GM20431 (cell line): ENCODE results near the gene GRB2.
"Not testable (repeated sequence)": the region's sequence is repeated elsewhere in the genome, so short reads cannot be mapped to it uniquely, and the experiment has no call there.

Experiments
- in situ Hi-C: fragments of 300-500 bp; cut with MseI, MboI; formaldehyde crosslinking; loops from one replicate; pipeline ENCODE4 v1.15.0; 2020; ENCODE audit warnings: low sequenced_read_pairs; ENCODE audit not compliant: unreplicated experiment

GRB2 gene

DNA sequence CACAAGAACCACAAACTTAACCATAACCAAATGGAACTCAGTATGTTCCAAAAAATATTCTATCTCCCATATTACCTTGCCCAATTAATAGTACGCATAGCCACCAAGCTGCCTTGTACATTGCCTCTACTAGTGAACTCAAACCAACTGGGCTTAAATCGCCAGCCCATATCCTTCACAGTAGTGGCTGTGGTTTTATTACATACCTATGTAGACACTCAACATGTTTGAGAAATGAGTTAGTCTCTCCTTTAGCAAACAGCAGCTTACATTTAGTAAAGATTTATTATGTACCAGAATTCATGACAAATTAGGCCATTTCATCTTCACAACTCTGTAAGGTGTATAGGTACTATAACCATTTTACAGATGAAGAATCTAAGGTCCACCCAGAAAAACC is 41.4 kb downstream of the GRB2 start:
- in situ Hi-C loops, result no loop called here

DNA sequence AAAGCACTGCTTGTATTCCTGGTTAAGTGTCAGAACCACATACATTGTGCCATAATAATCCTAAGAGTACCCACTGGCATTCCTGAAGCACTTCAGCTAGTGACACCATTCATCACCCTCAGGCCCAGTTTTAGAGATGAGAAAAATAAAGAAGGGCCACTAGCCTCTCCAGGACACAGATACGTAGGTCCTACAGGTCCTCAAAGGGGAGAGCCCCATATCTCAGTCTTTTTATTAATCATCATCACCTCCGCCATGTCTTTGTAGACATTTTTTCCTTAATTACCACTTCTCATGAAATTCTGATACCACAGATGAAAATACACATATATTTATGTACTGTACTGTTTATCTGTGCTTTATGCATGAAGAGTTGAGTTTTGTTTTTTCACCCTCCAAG is 43.5 kb downstream of the GRB2 start:
- in situ Hi-C loops, result no loop called here

DNA sequence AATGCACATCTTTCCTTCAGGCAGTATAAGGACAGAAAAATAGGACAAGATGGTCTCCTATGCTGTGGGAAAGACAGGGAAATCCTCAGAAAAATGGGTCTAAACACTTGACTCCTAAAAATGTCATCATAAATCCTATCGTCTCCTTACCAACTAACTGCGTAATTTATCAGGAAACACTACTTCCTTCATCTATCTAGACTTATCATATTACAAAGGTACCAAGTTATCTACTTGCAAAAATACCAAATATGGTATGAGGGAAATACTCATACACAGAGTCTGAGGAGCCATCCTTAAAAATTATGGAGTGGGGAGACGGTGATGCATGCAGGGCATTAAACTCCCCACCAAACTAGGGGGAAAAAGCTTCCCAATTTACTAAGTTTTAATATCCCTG is 44.1 kb downstream of the GRB2 start:
- in situ Hi-C loops, result no loop called here

DNA sequence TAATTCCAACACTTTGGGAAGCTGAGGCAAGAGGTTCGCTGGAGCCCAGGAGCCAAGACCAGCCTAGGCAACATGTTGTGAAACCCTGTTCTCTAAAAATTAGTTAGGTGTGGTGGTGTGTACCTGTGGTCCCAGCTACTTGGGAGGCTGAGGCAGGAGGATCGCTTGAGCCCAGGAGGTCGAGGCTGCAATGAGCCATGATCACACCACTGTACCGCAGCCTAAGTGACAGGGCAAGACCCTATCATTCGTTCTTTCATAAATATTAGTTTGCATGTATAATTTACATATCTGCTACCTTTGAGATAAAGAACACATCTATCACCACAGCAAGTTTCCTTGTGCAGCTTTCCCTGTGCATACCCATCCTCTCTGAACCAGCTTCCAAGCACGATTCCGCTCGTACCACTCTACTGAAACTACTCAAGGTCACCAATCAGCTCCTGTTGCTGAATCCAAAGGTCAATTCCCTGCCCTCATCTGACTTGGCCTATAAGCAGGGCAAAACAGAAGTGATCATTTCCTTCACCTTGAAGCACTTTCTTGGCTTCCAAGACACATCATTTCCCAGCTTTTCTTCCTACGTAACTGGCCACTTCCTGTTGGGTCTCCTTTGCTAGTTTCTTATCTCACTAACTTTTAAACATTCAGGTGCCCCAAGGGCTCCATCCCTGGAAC is 49.1 kb downstream of the GRB2 start:
- in situ Hi-C loops, result no loop called here

GRCh38 chr17:75353176-75353575 is 52.3 kb downstream of the GRB2 start:
- in situ Hi-C loops, result no loop called here

GRCh38 chr17:75352079-75352569 is 53.4 kb downstream of the GRB2 start:
- in situ Hi-C loops, result no loop called here

GRCh38 chr17:75350706-75351105 is 54.8 kb downstream of the GRB2 start:
- in situ Hi-C loops, result no loop called here

- in situ Hi-C loops, result no loop called here
Measured at GRCh38 chr17:75350029-75350428, 55.4 kb downstream of the GRB2 start.

GRCh38 chr17:75349589-75349988 is 55.9 kb downstream of the GRB2 start:
- in situ Hi-C loops, result no loop called here

GRCh38 chr17:75348386-75349012 is 57.0 kb downstream of the GRB2 start:
- in situ Hi-C loops, result no loop called here

DNA sequence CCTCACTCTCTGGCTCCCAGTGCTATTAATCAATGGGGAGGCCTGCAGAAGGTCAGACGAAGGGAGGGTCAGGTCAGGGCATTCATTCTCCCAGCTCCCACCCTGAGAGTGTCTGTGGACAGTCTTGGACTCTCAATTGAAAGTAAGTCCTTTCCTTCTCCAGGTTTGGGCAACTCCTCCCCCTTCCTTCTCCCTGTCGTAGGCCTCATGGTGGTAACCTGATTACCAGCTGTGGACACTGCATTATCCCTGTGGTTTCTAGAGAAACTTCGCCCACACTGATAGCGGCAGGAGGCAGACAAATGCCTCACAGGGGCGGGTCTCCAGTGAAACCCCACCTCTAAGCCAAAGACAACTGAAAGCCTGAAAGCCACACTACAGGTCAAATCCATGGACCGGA is 58.6 kb downstream of the GRB2 start:
- in situ Hi-C loops, result no loop called here

DNA sequence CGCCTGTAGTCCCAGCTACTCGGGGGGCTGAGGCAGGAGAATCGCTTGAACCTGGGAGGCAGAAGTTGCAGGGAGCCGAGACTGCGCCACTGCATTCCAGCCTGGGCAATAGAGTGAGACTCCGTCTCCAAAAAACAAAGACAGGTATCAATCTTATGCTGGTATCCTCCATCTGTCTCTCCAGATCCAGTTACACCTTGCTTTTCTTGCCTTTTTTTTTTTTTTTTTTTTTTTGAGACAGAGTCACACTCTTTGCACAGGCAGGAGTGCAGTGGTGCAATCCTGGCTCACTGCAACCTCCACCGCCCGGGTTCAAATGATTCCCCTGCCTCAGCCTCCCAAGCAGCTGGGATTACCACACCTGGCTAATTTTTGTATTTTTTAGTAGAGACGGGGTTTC is 59.1 kb downstream of the GRB2 start:
- in situ Hi-C loops, result not testable (repeated sequence)

DNA sequence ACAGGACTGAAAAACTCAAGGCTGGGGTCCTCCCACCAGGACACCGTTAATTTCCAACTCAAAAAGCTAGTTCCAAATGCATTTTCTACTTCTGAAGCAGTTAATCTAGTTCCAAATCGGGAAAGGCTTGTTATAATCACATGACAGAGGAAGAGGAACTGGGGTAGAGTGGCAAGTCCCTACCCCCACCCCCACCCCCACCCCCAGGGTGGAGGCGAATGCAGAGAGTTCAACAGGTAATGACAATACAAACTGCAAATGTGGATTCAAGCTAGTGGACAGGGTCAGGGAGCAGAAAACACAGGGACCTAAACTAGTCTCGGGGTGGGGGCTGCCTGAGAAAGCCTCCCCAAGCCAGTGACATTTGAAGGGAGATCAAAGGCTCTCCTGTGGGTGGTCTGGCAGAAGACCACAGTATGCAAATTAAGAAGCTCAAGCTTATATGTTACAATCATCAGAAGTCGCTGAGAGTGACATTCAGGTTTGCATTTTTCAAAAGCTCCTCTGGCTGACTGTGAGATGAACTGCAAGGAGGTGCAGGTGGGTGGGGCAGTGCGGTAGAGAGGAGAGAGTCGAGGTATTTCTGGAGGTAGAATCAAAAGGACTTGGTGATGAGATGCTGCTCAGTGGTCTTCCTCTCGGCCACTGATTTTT is 59.8 kb downstream of the GRB2 start:
- in situ Hi-C loops, result no loop called here

DNA sequence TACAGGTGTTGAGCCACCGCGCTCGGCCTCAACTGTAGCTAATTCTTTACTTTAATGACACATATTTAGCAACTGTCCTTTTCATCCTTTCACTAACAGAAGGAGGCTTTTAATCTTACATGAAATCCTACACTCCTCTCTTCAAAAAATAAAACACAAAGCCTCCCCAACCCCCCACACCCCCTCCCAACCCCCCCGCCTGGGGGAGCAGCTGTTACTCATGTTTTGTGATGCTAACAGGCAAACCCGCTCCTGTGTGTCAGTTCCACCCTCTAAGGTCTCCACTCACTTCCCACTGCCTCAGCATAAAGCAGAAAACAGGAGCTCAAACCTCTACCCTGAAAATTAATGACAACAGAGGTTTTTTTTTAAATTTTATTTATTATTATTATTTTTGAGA is 60.8 kb downstream of the GRB2 start:
- in situ Hi-C loops, result no loop called here

DNA sequence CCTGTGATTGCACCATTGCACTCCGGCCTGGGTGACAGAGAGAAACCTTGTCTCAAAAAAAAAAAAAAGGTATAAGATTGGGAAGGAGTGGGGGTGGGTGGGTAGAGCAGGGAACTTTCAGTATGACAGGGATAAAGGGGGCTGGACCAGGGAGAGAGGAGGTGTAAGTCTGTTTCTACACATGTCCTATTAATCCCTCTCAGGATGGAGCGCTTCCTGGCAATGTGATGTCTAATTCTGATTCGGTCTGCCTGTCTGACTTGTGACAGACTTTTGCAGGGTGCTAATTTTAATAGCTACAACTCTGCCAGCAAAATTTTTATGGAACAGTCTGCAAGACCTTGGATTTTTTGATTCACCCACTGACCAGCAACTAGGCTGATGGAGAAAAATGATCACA is 62.5 kb downstream of the GRB2 start:
- in situ Hi-C loops, result no loop called here

DNA sequence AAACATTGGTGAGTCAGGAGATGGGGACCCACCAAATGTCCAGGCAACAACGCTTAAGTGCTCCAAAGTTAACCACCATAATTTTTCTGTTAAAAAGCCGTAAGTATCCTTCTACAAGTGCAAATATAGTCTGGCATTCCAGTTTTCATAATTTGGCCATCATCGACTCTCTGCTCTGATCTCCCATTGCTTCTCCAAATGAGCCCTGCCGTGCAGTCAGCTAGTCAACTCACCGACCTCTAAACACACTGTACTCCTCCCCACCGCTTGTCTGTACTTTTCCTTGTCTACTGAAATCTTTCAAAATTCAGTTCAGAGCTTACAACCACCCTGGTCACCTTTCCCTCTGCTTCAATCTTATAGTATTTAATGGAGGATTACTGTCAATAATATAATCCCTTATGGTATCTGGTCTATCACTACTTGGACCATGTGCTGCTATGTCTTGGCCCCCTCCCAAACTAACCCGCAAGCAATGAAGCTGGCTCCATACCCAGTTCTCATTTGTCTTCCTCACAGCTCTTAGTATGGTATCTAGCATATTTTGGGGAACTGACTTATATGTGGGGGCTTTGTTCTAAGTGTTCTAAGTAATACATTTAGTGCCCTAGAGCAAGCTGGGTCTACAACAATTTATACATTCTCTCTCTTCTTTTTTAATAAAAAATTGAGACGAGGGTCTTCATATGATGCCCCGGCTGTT is 63.5 kb downstream of the GRB2 start:
- in situ Hi-C loops, result no loop called here

DNA sequence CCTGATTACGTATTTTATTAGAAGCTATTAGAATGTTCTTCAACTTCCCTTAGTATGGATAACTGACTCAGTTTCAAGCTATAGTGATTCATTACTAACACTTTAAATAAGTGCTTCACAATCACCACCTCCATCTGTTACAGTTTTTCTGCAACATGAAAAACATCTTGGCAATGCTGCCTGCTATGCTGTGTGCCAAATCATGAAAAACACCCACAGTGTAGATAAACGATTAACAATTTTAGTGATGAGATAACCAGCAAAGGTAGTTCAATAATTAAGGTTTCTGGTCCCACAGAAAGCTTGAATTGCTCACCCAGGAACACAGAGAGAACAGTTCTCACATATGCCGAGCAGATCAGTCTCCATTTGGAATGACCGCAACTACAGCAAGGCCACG is 64.8 kb downstream of the GRB2 start:
- in situ Hi-C loops, result no loop called here

DNA sequence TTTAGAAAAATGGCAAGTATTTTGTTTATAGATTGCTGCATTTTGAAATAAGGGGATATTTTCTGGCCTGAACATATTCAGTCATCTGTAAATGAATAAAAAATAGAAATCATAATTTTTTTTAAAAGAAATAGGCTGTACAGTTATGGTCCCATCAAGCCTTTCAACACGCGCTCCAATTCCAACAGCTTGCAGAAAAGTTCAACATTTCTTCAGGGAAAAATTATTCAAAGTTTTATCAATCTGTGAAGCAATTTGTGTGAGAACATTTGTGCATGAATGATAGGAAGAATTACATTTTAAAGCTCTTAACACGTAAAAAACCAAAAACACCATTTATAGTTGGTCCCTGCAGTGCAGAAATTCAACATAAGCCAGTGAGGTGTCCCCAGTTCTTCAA is 65.5 kb downstream of the GRB2 start:
- in situ Hi-C loops, result no loop called here

DNA sequence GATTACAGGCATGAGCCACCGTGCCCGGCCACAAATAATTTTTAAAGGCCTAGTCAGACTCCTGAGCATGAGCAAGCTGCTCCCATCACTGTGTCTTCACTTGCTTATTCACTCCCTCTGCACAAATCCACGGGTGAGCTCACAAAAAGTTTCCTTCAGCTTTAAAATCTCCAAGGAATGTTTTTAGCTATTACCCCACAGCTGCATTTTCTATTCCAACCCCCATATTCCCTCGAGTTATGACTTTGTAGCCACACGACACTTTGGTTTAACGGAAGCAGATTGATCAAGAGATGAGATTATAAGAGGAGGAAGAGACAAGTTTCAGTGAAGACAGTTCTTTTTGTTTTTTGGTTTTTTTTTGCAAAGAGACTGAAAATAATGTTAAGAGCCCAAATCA is 67.1 kb downstream of the GRB2 start:
- in situ Hi-C loops, result no loop called here

DNA sequence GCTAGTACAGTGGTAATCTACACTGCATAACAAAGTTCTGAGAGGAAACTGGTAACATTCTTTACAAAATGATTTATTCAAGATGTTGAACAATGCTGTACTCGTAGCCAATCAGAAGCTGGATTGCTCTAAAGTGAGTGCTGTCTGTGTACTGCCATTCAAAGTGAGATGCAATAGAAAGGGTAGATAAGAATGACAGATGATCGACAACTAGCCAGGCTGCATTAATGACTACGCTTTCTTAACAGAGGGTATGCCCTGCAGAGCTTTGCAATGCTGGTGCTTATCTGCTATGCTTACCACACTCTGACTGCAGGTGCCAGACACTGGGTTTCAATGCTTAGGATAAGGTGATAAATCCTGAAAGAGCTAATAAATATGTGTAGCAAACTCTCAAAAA is 70.2 kb downstream of the GRB2 start:
- in situ Hi-C loops, result no loop called here

DNA sequence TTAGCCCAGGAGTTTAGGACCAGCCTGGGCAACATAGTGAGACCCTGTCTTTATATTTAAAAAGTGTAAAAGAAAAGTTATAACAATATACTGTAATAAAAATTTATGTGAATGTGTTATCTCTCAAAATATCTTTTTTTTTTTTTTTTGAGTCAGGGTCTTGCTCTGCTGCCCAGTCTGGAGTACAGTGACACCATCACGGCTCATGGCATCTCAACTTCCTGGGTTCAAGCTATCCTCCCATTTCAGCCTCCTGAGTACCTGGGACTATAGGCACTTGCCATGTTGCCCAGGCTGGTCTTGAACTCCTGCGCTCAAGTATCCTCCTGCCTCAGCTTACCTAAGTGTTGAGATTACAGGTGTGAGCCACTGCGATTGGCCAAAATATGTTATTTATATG is 70.8 kb downstream of the GRB2 start:
- in situ Hi-C loops, result no loop called here
